Measurements from ENCODE around the gene USP16.

DNA sequence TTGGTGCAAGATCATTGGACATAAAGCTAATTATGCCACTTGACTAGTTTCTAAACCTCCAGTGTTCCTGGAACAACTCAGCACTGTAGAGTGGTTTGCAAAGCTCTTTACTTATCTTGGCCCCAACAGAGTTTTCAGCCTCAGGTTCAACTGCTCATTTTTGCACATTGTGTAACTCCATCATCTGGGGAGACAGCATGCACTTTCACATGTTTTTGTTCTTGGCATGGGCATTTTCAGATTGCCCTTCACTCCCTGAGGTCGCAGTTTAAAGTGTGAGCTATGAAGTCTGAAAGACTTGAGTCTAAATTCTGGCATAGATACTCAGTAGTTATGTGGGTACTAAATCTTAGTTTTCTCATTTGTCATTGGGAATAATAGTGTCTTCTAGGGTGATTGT lies 5.1 kb downstream of the USP16 start:
- TF ChIP-seq CTCF (IDR thresholded peaks at IDR 0.05; ENCODE audit: low read depth, low read length) (no peak), EZH2phosphoT487 (IDR thresholded peaks at IDR 0.05; ENCODE audit: low read depth) (no peak)

All from OCI-LY3 (cell line).